ENCODE results near the gene COL27A1. TPM values are rescaled to one million over a fixed set of nuclear protein-coding genes. Genes with fewer than 3 reads are reported as not detected.

Gene COL27A1
- polyA plus RNA-seq, 2 of the 4 experiments (the other 2 are of a cell fraction) = 6.9 to 20.6 TPM

GRCh38 chr9:114282926-114283325 is 127.6 kb downstream of the COL27A1 start (continued):
- TF ChIP-seq NPAS2 (CRISPR knock-in tag; IDR thresholded peaks at IDR 0.05; ENCODE audit: borderline replicate concordance) (no peak), FOXS1 (CRISPR knock-in tag; IDR thresholded peaks at IDR 0.05) (no peak)

- FAIRE-seq = no peak
- 84% methylated on average over 14 of the region's 14 CpGs for WGBS (ENCODE audit: missing lambda C conversion rate)
- DNase-seq (ENCODE audit: low read depth in 1 of 2, low spot score in 1 of 2) = no peak
- TF ChIP-seq PHF8 (IDR thresholded peaks at IDR 0.05; ENCODE audit: borderline replicate concordance, low read depth) = no peak
- TF ChIP-seq SMC3 (IDR thresholded peaks at IDR 0.05) = no peak
- no peak for TF ChIP-seq KDM5A (IDR thresholded peaks at IDR 0.05)
- no peak for TF ChIP-seq EHF (CRISPR knock-in tag; IDR thresholded peaks at IDR 0.05)
- no peak for TF ChIP-seq HEYL (CRISPR knock-in tag; IDR thresholded peaks at IDR 0.05)
- no peak for TF ChIP-seq CBX8 (IDR thresholded peaks at IDR 0.05)
- TF ChIP-seq GATA3 (IDR thresholded peaks at IDR 0.05; ENCODE audit: borderline replicate concordance) = no peak
- no peak for TF ChIP-seq RAD21 (conservative IDR thresholded peaks at IDR 0.05 in 1 of 2, IDR thresholded peaks at IDR 0.05 in 1 of 2)
- TF ChIP-seq ESRRA (IDR thresholded peaks at IDR 0.05; ENCODE audit: borderline replicate concordance, low read length) = no peak
- TF ChIP-seq ELK1 (IDR thresholded peaks at IDR 0.05; ENCODE audit: low read depth, low read length) = no peak
- no peak for TF ChIP-seq FOSL2 (IDR thresholded peaks at IDR 0.05)
- no peak for TF ChIP-seq FOSL2 (CRISPR knock-in tag; IDR thresholded peaks at IDR 0.05)
- TF ChIP-seq REST (IDR thresholded peaks at IDR 0.05) = no peak
- no peak for TF ChIP-seq ZC3H11A (IDR thresholded peaks at IDR 0.05)
- no peak for TF ChIP-seq CHD4 (IDR thresholded peaks at IDR 0.05; ENCODE audit: borderline replicate concordance)
- TF ChIP-seq MAX (IDR thresholded peaks at IDR 0.05) = no peak
- no peak for TF ChIP-seq CEBPB (IDR thresholded peaks at IDR 0.05)
- TF ChIP-seq EHMT2 (IDR thresholded peaks at IDR 0.05; ENCODE audit: low read depth) = no peak
- TF ChIP-seq ATOH8 (CRISPR knock-in tag; IDR thresholded peaks at IDR 0.05; ENCODE audit: low read depth) = no peak
- TF ChIP-seq MAZ (IDR thresholded peaks at IDR 0.05; ENCODE audit: borderline replicate concordance, low read depth, low read length) = no peak
- POLR2A ChIA-PET = no interaction called here
- ATAC-seq = no peak
- Histone ChIP-seq H3K4me2 (peak overlapping the region; percentile 39; the same call in 1 of the 3 replicates), H3K4me1 (peaks cover 72% of the 10 kb centered on the region), H3K4me3 (no peak overlapping the region), H3K27ac (peak overlapping the region in 1 of 2 experiments; percentile 88; a peak in 3 of 6 replicates), H3K9me3 (no peaks in the 10 kb centered on the region)
- CTCF ChIA-PET = interaction anchor here (1.0 to 5.1 kb wide), 4 partner anchors 7 to 129 kb away, joined by 3 to 47 read pairs (median 20); partner anchors contain the start of gene COL27A1
These were observed 128.3 kb downstream of the COL27A1 start for GRCh38 chr9:114283551-114284111.

All from A549 (cell line).